ENCODE data around the gene PAX7. TPM values are rescaled to one million over a fixed set of nuclear protein-coding genes. Genes with fewer than 3 reads are reported as not detected.

Gene PAX7
- total RNA-seq, 1 experiment from 2014 or later = 0.15 TPM

GRCh38 chr1:18603212-18603852 is 27.3 kb upstream of the PAX7 start:
- Histone ChIP-seq H3K9me3 (ENCODE audit: control insufficient read depth, low read depth, low read length) (no peaks in the 10 kb centered on the region), H3K23me2 (ENCODE audit: insufficient read length, low read depth, low read length, poor library complexity, severe bottlenecking) (no peaks in the 10 kb centered on the region), H4K91ac (ENCODE audit: insufficient read length, low read depth, low read length) (no peak overlapping the region), H3K27ac (ENCODE audit: insufficient read length, low read depth, low read length) (no peak overlapping the region), H3K14ac (ENCODE audit: insufficient read depth, low read length) (no peak overlapping the region), H3K4me2 (ENCODE audit: insufficient read depth, insufficient read length, low read length) (no peak overlapping the region), H4K8ac (replicated peaks; ENCODE audit: insufficient read length, low read depth, low read length) (no peak overlapping the region), H4K20me1 (ENCODE audit: control insufficient read depth, insufficient read depth, insufficient read length) (no peaks in the 10 kb centered on the region), H3K18ac (ENCODE audit: insufficient read length, low read depth, low read length) (no peak overlapping the region), H3K56ac (ENCODE audit: insufficient read length, low read depth, low read length) (no peak overlapping the region), H3K23ac (ENCODE audit: insufficient read length, low read depth, low read length) (no peak overlapping the region), H2AFZ (ENCODE audit: low read length) (no peak overlapping the region), H3K4ac (ENCODE audit: low read depth, low read length) (no peak overlapping the region), H3T11ph (ENCODE audit: low read length) (no peak overlapping the region), H2BK5ac (ENCODE audit: insufficient read length, low read length) (no peak overlapping the region), H3K9ac (ENCODE audit: extremely low read depth, insufficient read length, low read length) (no peak overlapping the region), H2AK5ac (ENCODE audit: insufficient read length, low read length) (no peak overlapping the region), H2BK20ac (ENCODE audit: low read depth, low read length, poor library complexity, severe bottlenecking) (no peak overlapping the region), H2BK15ac (ENCODE audit: low read depth, low read length) (no peak overlapping the region), H3K27me3 (ENCODE audit: insufficient read depth, low read length) (no peaks in the 10 kb centered on the region), H3K79me2 (ENCODE audit: insufficient read depth, low read length) (no peaks in the 10 kb centered on the region), H3K79me1 (ENCODE audit: insufficient read depth, low read depth, low read length, poor library complexity, severe bottlenecking) (no peaks in the 10 kb centered on the region), H4K5ac (ENCODE audit: insufficient read length, low read depth, low read length) (no peak overlapping the region), H3K4me1 (ENCODE audit: insufficient read depth, low read length) (no peaks in the 10 kb centered on the region), H2BK12ac (ENCODE audit: insufficient read length, low read depth, low read length) (no peak overlapping the region), H2BK120ac (ENCODE audit: low read depth, low read length, poor library complexity, severe bottlenecking) (no peak overlapping the region)
- DNase-seq = no peak
- peaks cover 12 to 43% of the 10 kb centered on the region in 2 experiments for H3K4me1 Mint-ChIP-seq
- H3K4me3 Mint-ChIP-seq = peak overlapping the region in 1 of 2 experiments; percentile 12; a peak in 1 of 5 replicates
- H3K27me3 Mint-ChIP-seq (ENCODE audit: low read depth) = peaks cover 80% of the 10 kb centered on the region
- H3K36me3 Mint-ChIP-seq (ENCODE audit: insufficient read depth in 1 of 3, low read depth in 3 of 3) = no peaks in the 10 kb centered on the region; a peak in 1 of 7 replicates
- no CpG with 5 or more reads among the region's 13 CpGs for WGBS (ENCODE audit: extremely low coverage, insufficient read length, low lambda C conversion rate)
- H3K9me3 Mint-ChIP-seq = peaks cover 0 to 4% of the 10 kb centered on the region in 2 experiments; a peak in 1 of 5 replicates
- TF ChIP-seq CTCF (conservative IDR thresholded peaks at IDR 0.05) = no peak
- no peak overlapping the region for H3K27ac Mint-ChIP-seq

Data from H9 (cell line).